Activated effector memory CD4-positive, alpha-beta T cell treated with anti-CD3 and anti-CD28 coated beads, Interleukin-2, amount 50 U/mL, for 16 hours (primary cell): ENCODE results near the gene ELL2.

Source experiments
- DNase-seq: peaks from one replicate; pipeline ENCODE4 v3.0.0-alpha.2; 2020

The ELL2 gene

GRCh38 chr5:95961617-95962474 is at the start of gene ELL2:
Gene ELL2 (minus strand): TSS chr5:95961851. CDS start chr5:95961721, 130 bp downstream.
- DNase-seq: peak; percentile 99

DNA sequence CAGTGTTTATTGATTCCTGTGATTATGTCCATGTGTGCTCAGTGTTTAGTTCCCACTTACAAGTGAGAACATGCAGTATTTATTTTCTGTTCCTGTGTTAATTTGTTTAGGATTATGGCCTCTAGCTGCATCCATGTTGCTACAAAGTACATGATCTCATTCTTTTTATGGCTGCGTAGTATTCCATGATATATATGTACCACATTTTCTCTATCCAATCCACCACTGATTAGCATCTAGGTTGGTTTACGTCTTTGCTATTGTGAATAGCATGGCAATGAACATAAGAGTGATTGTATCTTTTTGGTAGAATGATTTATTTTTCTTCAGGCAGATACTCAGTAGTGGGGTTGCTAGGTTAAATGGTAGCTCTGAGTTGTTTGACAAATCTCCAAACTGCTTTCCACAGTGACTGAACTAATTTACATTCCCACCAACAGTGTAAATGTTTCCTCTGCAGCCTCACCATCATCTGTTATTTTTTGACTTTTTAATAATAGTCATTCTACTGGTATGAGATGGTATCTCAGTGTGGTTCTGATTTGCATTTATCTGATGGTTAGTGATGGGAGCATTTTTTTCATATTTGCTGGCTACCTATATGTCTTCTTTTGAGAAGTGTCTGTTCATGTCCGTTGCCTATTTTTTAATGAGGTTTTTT is 47.5 kb upstream of the ELL2 start:
- DNase-seq: no peak

DNA sequence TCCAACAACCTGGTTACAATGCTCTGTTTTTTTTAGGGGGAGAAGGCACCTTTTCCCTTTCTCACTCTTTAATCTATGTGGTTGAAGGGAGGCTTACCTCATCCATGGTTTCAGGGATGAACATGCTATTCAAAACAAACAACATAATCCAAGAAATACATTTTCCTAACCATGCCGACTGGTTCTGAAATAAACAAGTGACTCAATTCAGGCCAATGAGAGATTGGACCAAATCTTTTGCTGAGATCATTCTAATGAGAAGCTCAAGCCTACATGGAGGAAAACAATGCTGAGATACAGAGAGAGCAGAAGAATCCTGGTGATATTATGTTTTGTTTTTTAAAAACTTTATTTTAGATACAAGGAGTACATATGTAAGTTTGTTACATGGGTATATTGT is 46.8 kb upstream of the ELL2 start:
- no peak for DNase-seq

GRCh38 chr5:96007051-96007450 is 45.4 kb upstream of the ELL2 start:
- DNase-seq: no peak

- no peak for DNase-seq
Observed at GRCh38 chr5:96006291-96006690, 44.6 kb upstream of the ELL2 start.

- DNase-seq: no peak
Observed at GRCh38 chr5:96004754-96005153, 43.1 kb upstream of the ELL2 start.

GRCh38 chr5:96004087-96004486 is 42.4 kb upstream of the ELL2 start:
- no peak for DNase-seq

- DNase-seq: no peak
Observed at GRCh38 chr5:96001262-96001661, 39.6 kb upstream of the ELL2 start.

DNA sequence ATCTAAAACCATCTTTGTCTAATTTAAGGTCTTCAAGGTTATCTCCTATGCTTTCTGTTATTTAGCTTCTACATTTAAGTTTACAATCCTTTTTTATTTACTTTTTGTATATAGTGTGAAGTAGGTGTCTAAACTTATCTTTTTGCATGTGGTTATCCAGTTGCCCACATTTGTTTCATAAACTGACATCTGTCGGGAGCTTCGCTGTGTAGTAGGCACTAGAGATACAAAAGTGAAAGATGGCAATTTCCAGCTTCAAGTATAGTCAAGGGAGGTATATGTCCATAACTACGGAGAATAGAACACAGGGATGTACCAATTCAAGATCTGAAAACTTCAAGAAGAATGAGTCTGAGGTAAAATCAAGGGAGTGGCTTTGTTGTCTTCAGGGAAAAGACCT is 38.7 kb upstream of the ELL2 start:
- DNase-seq: no peak

GRCh38 chr5:95996904-95997723 is 35.5 kb upstream of the ELL2 start:
- no peak for DNase-seq

DNA sequence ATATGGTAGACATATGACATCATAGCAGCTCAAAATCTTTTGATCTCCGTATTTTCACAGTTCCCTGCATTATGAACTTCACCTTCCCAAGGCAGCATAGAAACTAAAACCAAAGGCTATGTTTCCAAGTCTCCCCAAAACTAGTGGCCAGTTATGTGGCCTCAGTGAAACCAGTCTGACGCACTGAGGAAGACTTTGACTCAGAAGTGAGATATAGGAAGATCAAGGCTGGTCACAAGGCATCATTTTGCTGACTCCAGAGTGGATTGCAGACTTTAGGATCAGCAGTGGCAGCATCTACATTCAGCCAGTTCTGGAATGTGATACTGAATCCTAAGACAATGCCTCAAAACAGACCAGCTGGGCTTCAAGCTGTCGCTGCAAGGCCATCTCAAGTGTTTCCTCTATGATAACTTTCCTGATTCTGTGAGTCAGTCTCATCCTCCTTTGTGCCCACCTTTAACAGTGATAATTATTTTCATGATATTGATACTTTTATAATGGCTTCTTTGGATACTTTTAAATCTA is 34.4 kb upstream of the ELL2 start:
- DNase-seq: no peak

GRCh38 chr5:95993776-95994175 is 32.1 kb upstream of the ELL2 start:
- DNase-seq: no peak

GRCh38 chr5:95993266-95993665 is 31.6 kb upstream of the ELL2 start:
- DNase-seq: no peak

GRCh38 chr5:95989283-95990048 is 27.8 kb upstream of the ELL2 start:
- no peak for DNase-seq

DNA sequence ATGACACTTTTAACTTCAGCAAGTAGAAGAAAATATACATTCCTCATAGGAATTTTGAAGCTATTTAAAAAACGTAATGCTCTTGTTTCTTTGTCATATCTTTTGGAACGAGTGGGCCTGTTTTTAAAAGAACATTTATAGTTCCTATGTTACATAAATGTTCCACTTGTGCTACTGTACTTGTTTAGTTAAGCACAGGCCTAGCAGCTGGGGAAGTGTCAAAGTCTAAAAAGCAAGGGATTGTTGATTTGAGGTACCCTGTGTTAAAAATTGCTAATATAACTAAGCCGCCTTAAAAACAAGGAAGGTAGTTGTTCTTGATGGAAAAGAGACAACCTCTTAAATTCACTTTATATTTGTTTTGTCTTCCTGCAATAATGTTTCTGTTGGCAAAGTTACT is 27.2 kb upstream of the ELL2 start:
- no peak for DNase-seq

GRCh38 chr5:95988094-95988493 is 26.4 kb upstream of the ELL2 start:
- DNase-seq: no peak

DNA sequence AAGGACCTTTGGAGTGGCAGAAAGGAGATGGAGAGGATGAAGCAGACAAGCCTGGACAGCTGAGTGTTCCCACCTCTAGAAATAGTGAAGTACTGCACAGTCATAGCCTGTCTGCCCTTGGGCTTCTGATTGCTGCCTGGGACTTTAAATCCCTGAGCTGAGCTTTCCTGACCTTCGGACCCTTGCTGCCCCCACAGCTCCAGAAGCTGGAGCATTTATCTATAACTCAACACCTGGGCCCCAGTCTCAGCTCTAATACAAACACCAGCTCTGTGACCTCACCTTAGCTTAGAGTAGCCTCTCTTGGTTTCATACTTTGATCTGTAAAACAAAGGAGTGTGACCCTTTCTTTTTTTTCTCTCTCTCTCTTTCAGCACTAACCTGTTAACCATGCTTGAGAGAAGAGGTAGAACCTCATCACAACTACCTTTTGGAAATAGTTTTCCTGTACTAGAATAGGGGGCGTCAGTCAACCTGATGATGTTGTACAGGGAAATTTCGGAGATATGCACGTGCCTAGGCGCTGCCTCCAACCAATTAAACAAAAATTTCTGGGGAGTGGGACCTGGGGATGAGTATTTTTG is 25.4 kb upstream of the ELL2 start:
- DNase-seq: no peak

DNA sequence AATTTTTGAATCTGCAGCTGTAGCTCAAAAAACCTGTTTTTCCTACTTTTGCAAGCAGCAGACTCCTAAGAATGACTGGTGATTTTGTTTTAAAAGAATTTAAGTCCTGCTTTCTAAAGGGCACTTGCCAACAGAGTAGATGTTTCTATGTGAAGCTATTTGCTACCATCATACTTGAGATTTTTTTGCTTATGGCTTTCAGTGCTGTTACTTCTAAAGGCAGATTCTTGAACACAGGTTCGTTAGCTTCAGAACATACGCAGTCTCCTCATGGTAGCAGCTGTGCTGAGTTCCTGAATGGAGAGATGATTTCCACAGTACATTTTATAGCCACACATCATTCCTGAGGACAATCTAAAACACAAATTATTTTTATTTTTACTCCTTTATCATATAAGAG is 24.4 kb upstream of the ELL2 start:
- DNase-seq: no peak

- no peak for DNase-seq
Observed at GRCh38 chr5:95985249-95985648, 23.6 kb upstream of the ELL2 start.

DNA sequence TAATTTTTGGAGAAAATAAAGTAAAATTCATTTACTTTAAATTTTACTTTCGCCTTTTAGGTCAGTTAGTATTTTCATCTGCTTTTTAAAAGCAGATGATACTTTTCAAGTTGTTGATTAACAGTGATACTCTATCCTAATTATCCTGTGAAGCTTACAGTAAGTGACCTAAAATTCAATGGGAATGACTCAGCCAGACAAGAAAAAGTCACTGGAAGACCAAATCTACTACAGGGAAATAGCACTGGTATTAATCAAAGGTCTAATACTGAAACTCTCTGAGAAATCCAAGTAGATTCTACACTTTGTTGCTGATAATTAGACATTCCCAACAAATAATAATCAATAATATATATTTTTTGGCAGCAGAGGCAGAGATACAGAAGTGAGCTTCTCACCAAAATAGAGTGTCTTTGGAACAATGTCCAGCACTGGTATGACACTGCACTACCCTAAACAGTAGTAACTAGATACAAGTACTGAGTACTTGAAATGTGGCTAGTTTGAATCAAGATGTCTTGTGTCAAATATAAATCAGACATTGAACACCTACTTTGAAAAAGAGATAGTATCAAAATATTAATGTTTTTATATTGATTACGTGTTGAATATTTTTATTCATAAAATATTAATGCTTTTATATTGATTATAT is 22.8 kb upstream of the ELL2 start:
- no peak for DNase-seq

DNA sequence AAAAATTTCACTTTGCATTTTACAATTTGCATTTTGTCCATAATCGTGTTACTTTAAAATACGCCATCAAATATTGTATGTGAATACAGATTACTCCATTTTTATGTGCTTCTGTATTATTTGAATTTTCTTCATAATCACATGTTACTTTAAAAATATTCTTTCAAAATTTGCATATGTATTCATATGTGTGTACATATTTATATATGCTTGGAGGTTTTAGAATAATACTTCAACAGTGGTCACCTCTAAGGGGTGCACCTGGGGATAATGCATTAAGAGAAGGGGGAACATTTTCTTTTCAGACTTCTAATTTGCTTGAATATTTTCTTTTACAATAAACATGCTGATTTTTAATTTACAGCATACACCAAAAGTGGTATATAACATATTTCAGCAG is 21.9 kb upstream of the ELL2 start:
- DNase-seq: no peak

DNA sequence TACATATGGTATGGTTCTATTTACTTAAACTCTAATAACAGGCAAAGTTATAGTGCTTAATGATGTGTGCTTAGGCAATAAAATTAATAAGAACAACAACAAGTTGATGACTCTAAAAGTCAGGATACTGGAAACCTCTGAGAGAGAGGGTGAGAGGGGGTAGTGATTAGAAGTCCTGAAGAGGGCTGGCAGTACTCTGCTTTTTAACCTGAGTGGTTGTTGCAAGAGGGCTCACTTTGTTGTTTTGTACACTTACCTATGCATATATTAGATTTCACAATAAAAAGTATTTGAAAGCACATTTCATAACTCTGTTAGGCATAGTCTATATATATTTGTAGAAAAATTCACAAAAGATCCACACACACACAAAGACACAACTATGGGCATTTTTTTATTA is 21.4 kb upstream of the ELL2 start:
- no peak for DNase-seq
